ENCODE data around the gene FBXL17. TPM values are rescaled to one million over a fixed set of nuclear protein-coding genes. Genes with fewer than 3 reads are reported as not detected.

FBXL17 gene
- total and polyA plus RNA-seq, 2 of the 13 experiments (the other 11 are each of a cell fraction or from before 2014, with no cell fraction given) = 3.0 to 7.9 TPM

GRCh38 chr5:108101821-108102220, 280.1 kb downstream of the FBXL17 start (continued):
- TF ChIP-seq ZNF687 (CRISPR knock-in tag; IDR thresholded peaks at IDR 0.05) (no peak), MYPOP (CRISPR knock-in tag; IDR thresholded peaks at IDR 0.05) (no peak)

DNA sequence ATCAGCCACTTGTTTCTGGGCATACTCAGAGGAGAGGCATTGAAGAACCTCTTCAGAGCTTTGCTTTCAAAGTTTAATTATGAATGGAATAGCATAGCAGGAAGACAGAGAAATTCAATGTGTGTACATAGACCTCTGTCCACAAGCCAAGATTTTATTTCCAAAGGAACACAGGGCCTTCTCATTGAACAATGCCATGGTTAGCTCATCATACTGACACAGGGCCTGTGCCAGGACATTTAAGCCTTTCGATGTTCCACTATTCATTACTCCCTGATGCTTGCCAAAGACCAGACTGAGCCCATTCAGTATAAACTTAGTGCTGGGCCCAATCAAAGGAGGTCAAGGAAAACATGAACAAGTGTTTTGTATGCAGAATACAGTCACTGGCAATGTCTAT, 280.8 kb downstream of the FBXL17 start:
- H3K27me3 ChIP-seq (ENCODE audit: control insufficient read depth in 1 of 2, insufficient read depth in 2 of 2, low read length in 2 of 2) = no peaks in the 10 kb centered on the region
- ChIA-PET POLR2A (no interaction called here), CTCF (ENCODE audit: low intra/inter-chr PET ratio, low total read pairs) (no interaction called here)
- no peak overlapping the region for H3K4me3 ChIP-seq (replicated peaks in 1 of 3; ENCODE audit: insufficient read depth in 1 of 3, low read depth in 2 of 3, low read length in 3 of 3)
- intact Hi-C loops (cut with micrococcal nuclease; ENCODE audit: unreplicated experiment) (no loop called here), in situ Hi-C loops (cut with HindIII; ENCODE audit: extremely low pct_ligation_motif_present, low pct_unique_long_range_greater_than_20kb) (no loop called here)
- peaks cover 4% of the 10 kb centered on the region; the same call in 1 of the 2 replicates for H3K4me1 ChIP-seq (ENCODE audit: insufficient read depth, low read length)
- H3K79me2 ChIP-seq (ENCODE audit: insufficient read depth, low read length) = no peaks in the 10 kb centered on the region
- H4K20me1 ChIP-seq (ENCODE audit: insufficient read depth, low read length) = no peaks in the 10 kb centered on the region
- H3K36me3 ChIP-seq (replicated peaks in 1 of 2; ENCODE audit: control insufficient read depth in 1 of 2, insufficient read depth in 2 of 2, low read length in 2 of 2) = no peaks in the 10 kb centered on the region
- 70% methylated on average over 1 of the region's 1 CpG for WGBS (ENCODE audit: low lambda C conversion rate)
- DNase-seq (ENCODE audit: low spot score) (no peak), ATAC-seq (no peak), FAIRE-seq (no peak)
- no peak overlapping the region for H3K9ac ChIP-seq (ENCODE audit: insufficient read depth, low read depth, low read length)
- H3K4me2 ChIP-seq (ENCODE audit: low read depth, low read length) = no peak overlapping the region
- no peak overlapping the region for H3K27ac ChIP-seq (ENCODE audit: extremely low read length, insufficient read depth, low read length)
- no peaks in the 10 kb centered on the region for H3K9me3 ChIP-seq (ENCODE audit: low read length)
- no TSS peak for BruUV-seq (replicated peaks)
- H2AFZ ChIP-seq (ENCODE audit: low read length) = no peak overlapping the region
- TF ChIP-seq ZNF850 (CRISPR knock-in tag; conservative IDR thresholded peaks at IDR 0.05) (no peak), SPEN (CRISPR knock-in tag; IDR thresholded peaks at IDR 0.05; ENCODE audit: low read depth) (no peak), NFIB (CRISPR knock-in tag; IDR thresholded peaks at IDR 0.05; ENCODE audit: borderline replicate concordance) (no peak), TAF15 (IDR thresholded peaks at IDR 0.05; ENCODE audit: low read depth, low read length, poor library complexity, severe bottlenecking) (no peak), NR1H2 (CRISPR knock-in tag; IDR thresholded peaks at IDR 0.05; ENCODE audit: borderline replicate concordance, low read depth) (no peak), ZSCAN9 (CRISPR knock-in tag; IDR thresholded peaks at IDR 0.05; ENCODE audit: borderline replicate concordance) (no peak), ARNTL (CRISPR knock-in tag; IDR thresholded peaks at IDR 0.05) (no peak), SYNCRIP (IDR thresholded peaks at IDR 0.05; ENCODE audit: insufficient read depth, low read depth, low read length) (no peak)
- TF ChIP-seq, protein P1, sequence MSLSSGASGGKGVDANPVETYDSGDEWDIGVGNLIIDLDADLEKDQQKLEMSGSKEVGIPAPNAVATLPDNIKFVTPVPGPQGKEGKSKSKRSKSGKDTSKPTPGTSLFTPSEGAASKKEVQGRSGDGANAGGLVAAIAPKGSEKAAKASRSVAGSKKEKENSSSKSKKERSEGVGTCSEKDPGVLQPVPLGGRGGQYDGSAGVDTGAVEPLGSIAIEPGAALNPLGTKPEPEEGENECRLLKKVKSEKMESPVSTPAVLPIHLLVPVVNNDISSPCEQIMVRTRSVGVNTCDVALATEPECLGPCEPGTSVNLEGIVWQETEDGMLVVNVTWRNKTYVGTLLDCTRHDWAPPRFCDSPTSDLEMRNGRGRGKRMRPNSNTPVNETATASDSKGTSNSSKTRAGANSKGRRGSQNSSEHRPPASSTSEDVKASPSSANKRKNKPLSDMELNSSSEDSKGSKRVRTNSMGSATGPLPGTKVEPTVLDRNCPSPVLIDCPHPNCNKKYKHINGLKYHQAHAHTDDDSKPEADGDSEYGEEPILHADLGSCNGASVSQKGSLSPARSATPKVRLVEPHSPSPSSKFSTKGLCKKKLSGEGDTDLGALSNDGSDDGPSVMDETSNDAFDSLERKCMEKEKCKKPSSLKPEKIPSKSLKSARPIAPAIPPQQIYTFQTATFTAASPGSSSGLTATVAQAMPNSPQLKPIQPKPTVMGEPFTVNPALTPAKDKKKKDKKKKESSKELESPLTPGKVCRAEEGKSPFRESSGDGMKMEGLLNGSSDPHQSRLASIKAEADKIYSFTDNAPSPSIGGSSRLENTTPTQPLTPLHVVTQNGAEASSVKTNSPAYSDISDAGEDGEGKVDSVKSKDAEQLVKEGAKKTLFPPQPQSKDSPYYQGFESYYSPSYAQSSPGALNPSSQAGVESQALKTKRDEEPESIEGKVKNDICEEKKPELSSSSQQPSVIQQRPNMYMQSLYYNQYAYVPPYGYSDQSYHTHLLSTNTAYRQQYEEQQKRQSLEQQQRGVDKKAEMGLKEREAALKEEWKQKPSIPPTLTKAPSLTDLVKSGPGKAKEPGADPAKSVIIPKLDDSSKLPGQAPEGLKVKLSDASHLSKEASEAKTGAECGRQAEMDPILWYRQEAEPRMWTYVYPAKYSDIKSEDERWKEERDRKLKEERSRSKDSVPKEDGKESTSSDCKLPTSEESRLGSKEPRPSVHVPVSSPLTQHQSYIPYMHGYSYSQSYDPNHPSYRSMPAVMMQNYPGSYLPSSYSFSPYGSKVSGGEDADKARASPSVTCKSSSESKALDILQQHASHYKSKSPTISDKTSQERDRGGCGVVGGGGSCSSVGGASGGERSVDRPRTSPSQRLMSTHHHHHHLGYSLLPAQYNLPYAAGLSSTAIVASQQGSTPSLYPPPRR (CRISPR knock-in tag; IDR thresholded peaks at IDR 0.05; ENCODE audit: borderline replicate concordance) = no peak
